Endometrial microvascular endothelial cells (primary cell): ENCODE measurements around the gene CLGN. TPM values are rescaled to one million over a fixed set of nuclear protein-coding genes. Genes with fewer than 3 reads are reported as not detected.

Source experiments
- in situ Hi-C: cut with HindIII; loops from 2 replicates; pipeline ENCODE4 v1.10.0; 2017; ENCODE audit warnings: low sequenced_read_pairs, low pct_unique_long_range_greater_than_20kb; ENCODE audit errors: inconsistent ontology term
- total RNA-seq: library from RNA; depleted of rRNA; stranded (reverse); fragments of >200 nt; gene quantifications from one replicate; pipeline ENCODE4 v1.2.3, GENCODE V29; 2015; ENCODE audit errors: inconsistent ontology term

CLGN gene
- total RNA-seq, 1 donor from 2014 or later = 0.37 TPM

GRCh38 chr4:140400111-140400510 is 27.3 kb downstream of the CLGN start:
- in situ Hi-C loops = no loop called here

GRCh38 chr4:140395668-140396067 is 31.8 kb downstream of the CLGN start:
- in situ Hi-C loops = no loop called here

GRCh38 chr4:140388015-140388414 is 39.4 kb downstream of the CLGN start:
- in situ Hi-C loops = no loop called here

GRCh38 chr4:140382732-140383131 is 44.7 kb downstream of the CLGN start:
- in situ Hi-C loops = no loop called here

- in situ Hi-C loops = loop anchor here (25.0 kb wide), 1 partner anchor 513 kb away; no protein-coding TSS in a partner anchor
Observed at GRCh38 chr4:140374130-140374477, 53.3 kb downstream of the CLGN start.

- in situ Hi-C loops = loop anchor here (25.0 kb wide), 1 partner anchor 514 kb away; no protein-coding TSS in a partner anchor
Observed at GRCh38 chr4:140373328-140374129, 53.9 kb downstream of the CLGN start, which contains the start of gene SCOC. TSS of gene SCOC (plus strand) at chr4:140373646. CDS start at chr4:140379171, 5,525 bp downstream.

- in situ Hi-C loops = loop anchor here (25.0 kb wide), 1 partner anchor 514 kb away; no protein-coding TSS in a partner anchor
Observed at GRCh38 chr4:140372751-140373327, 54.6 kb downstream of the CLGN start.

GRCh38 chr4:140368686-140369085 is 58.8 kb downstream of the CLGN start:
- in situ Hi-C loops = loop anchor here (25.0 kb wide), 1 partner anchor 519 kb away; no protein-coding TSS in a partner anchor

- in situ Hi-C loops = loop anchor here (25.0 kb wide), 1 partner anchor 520 kb away; no protein-coding TSS in a partner anchor
Observed at GRCh38 chr4:140367738-140368137, 59.7 kb downstream of the CLGN start.

- in situ Hi-C loops = loop anchor here (25.0 kb wide), 1 partner anchor 524 kb away; no protein-coding TSS in a partner anchor
Observed at GRCh38 chr4:140363558-140363957, 63.9 kb downstream of the CLGN start.

- in situ Hi-C loops = loop anchor here (25.0 kb wide), 1 partner anchor 524 kb away; no protein-coding TSS in a partner anchor
Observed at GRCh38 chr4:140363051-140363450, 64.4 kb downstream of the CLGN start.

GRCh38 chr4:140361099-140361498 is 66.3 kb downstream of the CLGN start:
- in situ Hi-C loops = loop anchor here (25.0 kb wide), 1 partner anchor 526 kb away; no protein-coding TSS in a partner anchor

GRCh38 chr4:140359562-140360427 is 67.7 kb downstream of the CLGN start:
- in situ Hi-C loops = loop anchor here (25.0 kb wide), 1 partner anchor 528 kb away; no protein-coding TSS in a partner anchor

GRCh38 chr4:140358281-140358680 is 69.2 kb downstream of the CLGN start:
- in situ Hi-C loops = loop anchor here (25.0 kb wide), 1 partner anchor 529 kb away; no protein-coding TSS in a partner anchor

GRCh38 chr4:140357868-140358267 is 69.6 kb downstream of the CLGN start:
- in situ Hi-C loops = loop anchor here (25.0 kb wide), 1 partner anchor 529 kb away; no protein-coding TSS in a partner anchor

GRCh38 chr4:140355288-140355687 is 72.2 kb downstream of the CLGN start:
- in situ Hi-C loops = loop anchor here (25.0 kb wide), 1 partner anchor 532 kb away; no protein-coding TSS in a partner anchor

GRCh38 chr4:140353786-140354185 is 73.7 kb downstream of the CLGN start:
- in situ Hi-C loops = loop anchor here (25.0 kb wide), 1 partner anchor 534 kb away; no protein-coding TSS in a partner anchor
